CD14-positive monocyte (primary cell): ENCODE measurements around the gene GFI1. TPM values are rescaled to one million over a fixed set of nuclear protein-coding genes. Genes with fewer than 3 reads are reported as not detected.
"Not testable (repeated sequence)": the region's sequence is repeated elsewhere in the genome, so short reads cannot be mapped to it uniquely, and the experiment has no call there.

Experiments used
- DNase-seq, 3 donors: peaks; one replicate each; pipeline ENCODE4 v3.0.0-alpha.2; 2011 to 2022
- H2AFZ ChIP-seq: 2 replicates; pipeline ENCODE4 v1.6.0; 2012; ENCODE audit warnings: mild to moderate bottlenecking, low read depth, low read length, inconsistent platforms; ENCODE audit not compliant: insufficient read depth, poor library complexity, severe bottlenecking
- H3K27ac ChIP-seq, 2 donors: 1 replicate in 1 of 2; 2 replicates in 1 of 2; pipeline ENCODE4 v1.5.1; 2012 to 2013; ENCODE audit warnings: low read length in 2 of 2, control low read depth in 1 of 2, inconsistent platforms in 1 of 2, low read depth in 1 of 2, mild to moderate bottlenecking in 1 of 2
- H3K27me3 ChIP-seq, 2 donors: one replicate each; pipeline versions ENCODE4 v1.6.0 to v1.6.1; 2011 to 2013; ENCODE audit warnings: low read length in 2 of 2; ENCODE audit not compliant: control insufficient read depth in 2 of 2, insufficient read depth in 2 of 2
- H3K36me3 ChIP-seq, 2 donors: replicated peaks in 1 of 2; 1 replicate in 1 of 2; 2 replicates in 1 of 2; pipeline versions ENCODE4 v1.5.1 to v1.6.1; 2012 to 2013; ENCODE audit warnings: low read length in 2 of 2, control low read depth in 1 of 2, inconsistent platforms in 1 of 2, mild to moderate bottlenecking in 1 of 2; ENCODE audit not compliant: insufficient read depth in 2 of 2, control insufficient read depth in 1 of 2
- H3K4me1 ChIP-seq, 2 donors: 1 replicate in 1 of 2; 2 replicates in 1 of 2; pipeline versions ENCODE4 v1.5.1 to v1.6.1; 2012 to 2013; ENCODE audit warnings: low read length in 2 of 2, control low read depth in 1 of 2, inconsistent platforms in 1 of 2, mild to moderate bottlenecking in 1 of 2, moderate library complexity in 1 of 2; ENCODE audit not compliant: insufficient read depth in 2 of 2, control insufficient read depth in 1 of 2
- H3K4me2 ChIP-seq: replicated peaks from 2 replicates; pipeline ENCODE3; 2012; ENCODE audit warnings: low read length, moderate library complexity, mild to moderate bottlenecking; ENCODE audit not compliant: poor library complexity, severe bottlenecking; ENCODE audit errors: extremely low read depth
- H3K4me3 ChIP-seq, 3 experiments: fragments of 200-600 bp in 1 of 3; sonication (generic) in 1 of 3; replicated peaks in 1 of 3; 1 replicate in 2 of 3; 2 replicates in 1 of 3; pipeline ENCODE4 v1.5.1; 2011 to 2013; ENCODE audit warnings: low read length in 3 of 3, mild to moderate bottlenecking in 3 of 3, control low read depth in 2 of 3, low read depth in 2 of 3, inconsistent platforms in 1 of 3, moderate library complexity in 1 of 3
- H3K79me2 ChIP-seq: 2 replicates; pipeline ENCODE4 v1.6.0; 2012; ENCODE audit warnings: mild to moderate bottlenecking, control low read depth, inconsistent platforms, low read length, moderate library complexity; ENCODE audit not compliant: insufficient read depth
- H3K9ac ChIP-seq: 2 replicates; pipeline ENCODE4 v1.6.0; 2017; ENCODE audit warnings: low read length, mild to moderate bottlenecking; ENCODE audit not compliant: insufficient read depth, poor library complexity, severe bottlenecking
- H3K9me3 ChIP-seq, 2 donors: replicated peaks in 1 of 2; 1 replicate in 1 of 2; 2 replicates in 1 of 2; pipeline versions ENCODE4 v1.5.1 to v1.6.1; 2012 to 2013; ENCODE audit warnings: low read length in 2 of 2, control low read depth in 1 of 2; ENCODE audit not compliant: control insufficient read depth in 1 of 2, insufficient read depth in 1 of 2
- H4K20me1 ChIP-seq: 2 replicates; pipeline ENCODE4 v1.6.0; 2012; ENCODE audit warnings: mild to moderate bottlenecking, low read length, control low read depth, moderate library complexity; ENCODE audit not compliant: insufficient read depth
- H3K27ac Mint-ChIP-seq, 7 donors: one replicate each; pipeline ENCODE4 v1.8.0; 2020; ENCODE audit warnings: mild to moderate bottlenecking in 7 of 7, mixed read lengths in 7 of 7, moderate library complexity in 6 of 7, inconsistent platforms in 2 of 7
- H3K27me3 Mint-ChIP-seq, 3 donors: one replicate each; pipeline ENCODE4 v1.8.0; 2021 to 2022; ENCODE audit warnings: low read depth in 3 of 3, mild to moderate bottlenecking in 3 of 3, mixed read lengths in 3 of 3, moderate library complexity in 3 of 3, inconsistent platforms in 1 of 3
- H3K36me3 Mint-ChIP-seq, 2 donors: one replicate each; pipeline ENCODE4 v1.8.0; 2020; ENCODE audit warnings: mixed read lengths in 2 of 2, inconsistent platforms in 1 of 2, mild to moderate bottlenecking in 1 of 2
- H3K4me1 Mint-ChIP-seq: one replicate; pipeline ENCODE4 v1.8.0; 2020; ENCODE audit warnings: mild to moderate bottlenecking, mixed read lengths
- H3K4me3 Mint-ChIP-seq, 2 donors: one replicate each; pipeline ENCODE4 v1.8.0; 2020; ENCODE audit warnings: mild to moderate bottlenecking in 2 of 2, mixed read lengths in 2 of 2, moderate library complexity in 1 of 2
- H3K9me3 Mint-ChIP-seq, 7 donors: one replicate each; pipeline ENCODE4 v1.8.0; 2020 to 2022; ENCODE audit warnings: mixed read lengths in 7 of 7, mild to moderate bottlenecking in 6 of 7, moderate library complexity in 6 of 7, inconsistent platforms in 2 of 7
- WGBS: methylation state at CpG from one replicate; pipeline ENCODE4 v1.1.5; 2013; ENCODE audit warnings: missing lambda C conversion rate; ENCODE audit not compliant: insufficient coverage; 5-methylcytosine and 5-hydroxymethylcytosine counted together
- intact Hi-C, 2 donors: fragments of 100-400 bp; cut with micrococcal nuclease; formaldehyde crosslinking; loops; one replicate each; pipeline versions ENCODE4 v1.15.0 to v1.15.1; 2023
- polyA plus RNA-seq, 3 donors: library from polyadenylated mRNA; depleted of rRNA in 1 of 3; unstranded in 2 of 3; stranded (reverse) in 1 of 3; fragments of 300-500 nt in 2 of 3; fragments of >200 nt in 1 of 3; fragmentation: Illumina TruSeq in 2 of 3; gene quantifications; 1 replicate in 2 of 3; 2 replicates in 1 of 3; pipeline ENCODE4 v1.2.3, GENCODE V29; 2012 to 2021
- TF ChIP-seq, protein P1 (sequence below): fragments of 200-600 bp; IDR thresholded peaks from one replicate; pipeline ENCODE4 v1.8.0; 2022; ENCODE audit warnings: antibody characterized with exemption, mild to moderate bottlenecking

The GFI1 gene
- polyA plus RNA-seq, 3 donors, result 0.35 TPM; not detected in 2

DNA sequence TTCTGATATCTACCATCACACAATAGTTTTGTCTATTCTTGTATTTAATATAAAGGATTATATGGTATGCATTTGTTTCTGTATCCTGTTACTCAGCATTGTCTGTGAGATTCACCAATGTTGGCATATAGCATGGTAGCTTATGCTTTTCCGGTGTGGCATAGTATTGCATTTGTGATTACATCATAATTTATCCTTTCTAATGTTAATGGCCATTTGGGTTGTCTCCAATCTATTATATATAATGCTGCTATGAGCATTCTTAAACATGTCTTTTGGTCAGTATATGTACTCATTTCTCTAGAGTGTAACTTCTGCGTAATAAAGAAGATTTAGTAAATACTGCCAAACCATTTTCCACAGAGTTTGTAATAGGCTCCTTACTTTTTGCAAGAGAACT is 40.9 kb upstream of the GFI1 start:
- H3K4me3 ChIP-seq, result no peak overlapping the region
- peaks cover 4 to 15% of the 10 kb centered on the region in 2 donors for H3K36me3 ChIP-seq
- H3K9me3 ChIP-seq, result no peaks in the 10 kb centered on the region
- intact Hi-C loops, result no loop called here
- H3K27ac Mint-ChIP-seq, result no peak overlapping the region
- H3K4me1 Mint-ChIP-seq, result no peaks in the 10 kb centered on the region
- H3K4me2 ChIP-seq, result no peak overlapping the region
- H3K9ac ChIP-seq, result no peak overlapping the region
- WGBS, result no CpG with 5 or more reads among the region's 2 CpGs
- H3K27me3 ChIP-seq, result no peaks in the 10 kb centered on the region
- H3K9me3 Mint-ChIP-seq, result peaks cover 0 to 2% (median 0%) of the 10 kb centered on the region in 7 donors
- H4K20me1 ChIP-seq, result peaks cover 9% of the 10 kb centered on the region
- no peaks in the 10 kb centered on the region for H3K4me1 ChIP-seq
- TF ChIP-seq, protein P1, sequence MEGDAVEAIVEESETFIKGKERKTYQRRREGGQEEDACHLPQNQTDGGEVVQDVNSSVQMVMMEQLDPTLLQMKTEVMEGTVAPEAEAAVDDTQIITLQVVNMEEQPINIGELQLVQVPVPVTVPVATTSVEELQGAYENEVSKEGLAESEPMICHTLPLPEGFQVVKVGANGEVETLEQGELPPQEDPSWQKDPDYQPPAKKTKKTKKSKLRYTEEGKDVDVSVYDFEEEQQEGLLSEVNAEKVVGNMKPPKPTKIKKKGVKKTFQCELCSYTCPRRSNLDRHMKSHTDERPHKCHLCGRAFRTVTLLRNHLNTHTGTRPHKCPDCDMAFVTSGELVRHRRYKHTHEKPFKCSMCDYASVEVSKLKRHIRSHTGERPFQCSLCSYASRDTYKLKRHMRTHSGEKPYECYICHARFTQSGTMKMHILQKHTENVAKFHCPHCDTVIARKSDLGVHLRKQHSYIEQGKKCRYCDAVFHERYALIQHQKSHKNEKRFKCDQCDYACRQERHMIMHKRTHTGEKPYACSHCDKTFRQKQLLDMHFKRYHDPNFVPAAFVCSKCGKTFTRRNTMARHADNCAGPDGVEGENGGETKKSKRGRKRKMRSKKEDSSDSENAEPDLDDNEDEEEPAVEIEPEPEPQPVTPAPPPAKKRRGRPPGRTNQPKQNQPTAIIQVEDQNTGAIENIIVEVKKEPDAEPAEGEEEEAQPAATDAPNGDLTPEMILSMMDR, result no peak
- H3K27ac ChIP-seq, result no peak overlapping the region
- H2AFZ ChIP-seq, result no peak overlapping the region
- no peak overlapping the region for H3K4me3 Mint-ChIP-seq
- DNase-seq, result no peak
- peaks cover 31 to 46% of the 10 kb centered on the region in 2 donors for H3K36me3 Mint-ChIP-seq
- H3K79me2 ChIP-seq, result no peaks in the 10 kb centered on the region
- H3K27me3 Mint-ChIP-seq, result no peaks in the 10 kb centered on the region

DNA sequence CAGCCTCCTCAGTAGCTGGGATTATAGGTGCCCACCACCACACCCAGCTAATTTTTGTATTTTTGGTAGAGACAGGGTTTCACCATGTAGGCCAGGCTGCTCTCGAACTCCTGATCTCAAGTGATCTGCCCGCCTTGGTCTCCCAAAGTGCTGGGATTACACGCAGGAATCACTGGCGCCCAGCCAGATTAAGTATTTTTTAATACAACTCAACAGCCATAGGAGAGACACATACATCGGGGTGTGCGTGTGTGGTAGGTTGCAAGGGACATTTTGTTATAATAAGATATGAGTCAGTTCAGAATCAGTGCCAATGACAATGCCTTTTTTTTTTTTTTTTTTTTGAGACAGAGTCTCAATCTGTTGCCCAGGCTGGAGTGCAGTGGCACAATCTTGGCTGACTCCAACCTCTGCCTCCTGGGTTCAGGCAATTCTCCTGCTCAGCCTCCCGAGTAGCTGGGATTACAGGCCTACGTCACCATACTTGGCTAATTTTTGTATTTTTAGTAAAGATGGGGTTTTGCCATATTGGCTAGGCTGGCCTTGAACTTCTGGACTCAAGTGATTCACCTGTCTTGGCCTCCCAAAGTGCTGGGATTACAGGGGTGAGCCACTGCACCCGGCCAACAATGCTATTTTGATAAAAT is 38.3 kb upstream of the GFI1 start:
- intact Hi-C loops, H4K20me1 ChIP-seq, H3K27ac ChIP-seq, H3K27me3 ChIP-seq, H3K9me3 Mint-ChIP-seq, H2AFZ ChIP-seq, H3K4me3 ChIP-seq, H3K27ac Mint-ChIP-seq, H3K4me3 Mint-ChIP-seq, H3K9ac ChIP-seq, H3K4me1 ChIP-seq, H3K9me3 ChIP-seq, H3K27me3 Mint-ChIP-seq, H3K4me1 Mint-ChIP-seq, H3K4me2 ChIP-seq, H3K79me2 ChIP-seq, DNase-seq: not testable (repeated sequence)
- H3K36me3 ChIP-seq, result peaks cover 6 to 15% of the 10 kb centered on the region in 2 donors
- 100% methylated on average over 1 of the region's 9 CpGs for WGBS
- peaks cover 20 to 37% of the 10 kb centered on the region in 2 donors for H3K36me3 Mint-ChIP-seq
